CD14-positive monocyte (primary cell): Measurements from ENCODE around the gene PARVG. TPM values are rescaled to one million over a fixed set of nuclear protein-coding genes. Genes with fewer than 3 reads are reported as not detected.

Source experiments
- DNase-seq, 3 donors: peaks; one replicate each; pipeline ENCODE4 v3.0.0-alpha.2; 2011 to 2022
- H2AFZ ChIP-seq: 2 replicates; pipeline ENCODE4 v1.6.0; 2012; ENCODE audit warnings: mild to moderate bottlenecking, low read depth, low read length, inconsistent platforms; ENCODE audit not compliant: insufficient read depth, poor library complexity, severe bottlenecking
- H3K27ac ChIP-seq, 2 donors: 1 replicate in 1 of 2; 2 replicates in 1 of 2; pipeline ENCODE4 v1.5.1; 2012 to 2013; ENCODE audit warnings: low read length in 2 of 2, control low read depth in 1 of 2, inconsistent platforms in 1 of 2, low read depth in 1 of 2, mild to moderate bottlenecking in 1 of 2
- H3K27me3 ChIP-seq, 2 donors: one replicate each; pipeline versions ENCODE4 v1.6.0 to v1.6.1; 2011 to 2013; ENCODE audit warnings: low read length in 2 of 2; ENCODE audit not compliant: control insufficient read depth in 2 of 2, insufficient read depth in 2 of 2
- H3K36me3 ChIP-seq, 2 donors: replicated peaks in 1 of 2; 1 replicate in 1 of 2; 2 replicates in 1 of 2; pipeline versions ENCODE4 v1.5.1 to v1.6.1; 2012 to 2013; ENCODE audit warnings: low read length in 2 of 2, control low read depth in 1 of 2, inconsistent platforms in 1 of 2, mild to moderate bottlenecking in 1 of 2; ENCODE audit not compliant: insufficient read depth in 2 of 2, control insufficient read depth in 1 of 2
- H3K4me1 ChIP-seq, 2 donors: 1 replicate in 1 of 2; 2 replicates in 1 of 2; pipeline versions ENCODE4 v1.5.1 to v1.6.1; 2012 to 2013; ENCODE audit warnings: low read length in 2 of 2, control low read depth in 1 of 2, inconsistent platforms in 1 of 2, mild to moderate bottlenecking in 1 of 2, moderate library complexity in 1 of 2; ENCODE audit not compliant: insufficient read depth in 2 of 2, control insufficient read depth in 1 of 2
- H3K4me2 ChIP-seq: replicated peaks from 2 replicates; pipeline ENCODE3; 2012; ENCODE audit warnings: low read length, moderate library complexity, mild to moderate bottlenecking; ENCODE audit not compliant: poor library complexity, severe bottlenecking; ENCODE audit errors: extremely low read depth
- H3K4me3 ChIP-seq, 3 experiments: fragments of 200-600 bp in 1 of 3; sonication (generic) in 1 of 3; replicated peaks in 1 of 3; 1 replicate in 2 of 3; 2 replicates in 1 of 3; pipeline ENCODE4 v1.5.1; 2011 to 2013; ENCODE audit warnings: low read length in 3 of 3, mild to moderate bottlenecking in 3 of 3, control low read depth in 2 of 3, low read depth in 2 of 3, inconsistent platforms in 1 of 3, moderate library complexity in 1 of 3
- H3K79me2 ChIP-seq: 2 replicates; pipeline ENCODE4 v1.6.0; 2012; ENCODE audit warnings: mild to moderate bottlenecking, control low read depth, inconsistent platforms, low read length, moderate library complexity; ENCODE audit not compliant: insufficient read depth
- H3K9ac ChIP-seq: 2 replicates; pipeline ENCODE4 v1.6.0; 2017; ENCODE audit warnings: low read length, mild to moderate bottlenecking; ENCODE audit not compliant: insufficient read depth, poor library complexity, severe bottlenecking
- H3K9me3 ChIP-seq, 2 donors: replicated peaks in 1 of 2; 1 replicate in 1 of 2; 2 replicates in 1 of 2; pipeline versions ENCODE4 v1.5.1 to v1.6.1; 2012 to 2013; ENCODE audit warnings: low read length in 2 of 2, control low read depth in 1 of 2; ENCODE audit not compliant: control insufficient read depth in 1 of 2, insufficient read depth in 1 of 2
- H4K20me1 ChIP-seq: 2 replicates; pipeline ENCODE4 v1.6.0; 2012; ENCODE audit warnings: mild to moderate bottlenecking, low read length, control low read depth, moderate library complexity; ENCODE audit not compliant: insufficient read depth
- H3K27ac Mint-ChIP-seq, 7 donors: one replicate each; pipeline ENCODE4 v1.8.0; 2020; ENCODE audit warnings: mild to moderate bottlenecking in 7 of 7, mixed read lengths in 7 of 7, moderate library complexity in 6 of 7, inconsistent platforms in 2 of 7
- H3K27me3 Mint-ChIP-seq, 3 donors: one replicate each; pipeline ENCODE4 v1.8.0; 2021 to 2022; ENCODE audit warnings: low read depth in 3 of 3, mild to moderate bottlenecking in 3 of 3, mixed read lengths in 3 of 3, moderate library complexity in 3 of 3, inconsistent platforms in 1 of 3
- H3K36me3 Mint-ChIP-seq, 2 donors: one replicate each; pipeline ENCODE4 v1.8.0; 2020; ENCODE audit warnings: mixed read lengths in 2 of 2, inconsistent platforms in 1 of 2, mild to moderate bottlenecking in 1 of 2
- H3K4me1 Mint-ChIP-seq: one replicate; pipeline ENCODE4 v1.8.0; 2020; ENCODE audit warnings: mild to moderate bottlenecking, mixed read lengths
- H3K4me3 Mint-ChIP-seq, 2 donors: one replicate each; pipeline ENCODE4 v1.8.0; 2020; ENCODE audit warnings: mild to moderate bottlenecking in 2 of 2, mixed read lengths in 2 of 2, moderate library complexity in 1 of 2
- H3K9me3 Mint-ChIP-seq, 7 donors: one replicate each; pipeline ENCODE4 v1.8.0; 2020 to 2022; ENCODE audit warnings: mixed read lengths in 7 of 7, mild to moderate bottlenecking in 6 of 7, moderate library complexity in 6 of 7, inconsistent platforms in 2 of 7
- WGBS: methylation state at CpG from one replicate; pipeline ENCODE4 v1.1.5; 2013; ENCODE audit warnings: missing lambda C conversion rate; ENCODE audit not compliant: insufficient coverage; 5-methylcytosine and 5-hydroxymethylcytosine counted together
- intact Hi-C, 2 donors: fragments of 100-400 bp; cut with micrococcal nuclease; formaldehyde crosslinking; loops; one replicate each; pipeline versions ENCODE4 v1.15.0 to v1.15.1; 2023
- polyA plus RNA-seq, 3 donors: library from polyadenylated mRNA; depleted of rRNA in 1 of 3; unstranded in 2 of 3; stranded (reverse) in 1 of 3; fragments of 300-500 nt in 2 of 3; fragments of >200 nt in 1 of 3; fragmentation: Illumina TruSeq in 2 of 3; gene quantifications; 1 replicate in 2 of 3; 2 replicates in 1 of 3; pipeline ENCODE4 v1.2.3, GENCODE V29; 2012 to 2021
- TF ChIP-seq, protein P1 (sequence below): fragments of 200-600 bp; IDR thresholded peaks from one replicate; pipeline ENCODE4 v1.8.0; 2022; ENCODE audit warnings: antibody characterized with exemption, mild to moderate bottlenecking

PARVG gene
- polyA plus RNA-seq, 3 donors = 169 to 577 (median 190) TPM

DNA sequence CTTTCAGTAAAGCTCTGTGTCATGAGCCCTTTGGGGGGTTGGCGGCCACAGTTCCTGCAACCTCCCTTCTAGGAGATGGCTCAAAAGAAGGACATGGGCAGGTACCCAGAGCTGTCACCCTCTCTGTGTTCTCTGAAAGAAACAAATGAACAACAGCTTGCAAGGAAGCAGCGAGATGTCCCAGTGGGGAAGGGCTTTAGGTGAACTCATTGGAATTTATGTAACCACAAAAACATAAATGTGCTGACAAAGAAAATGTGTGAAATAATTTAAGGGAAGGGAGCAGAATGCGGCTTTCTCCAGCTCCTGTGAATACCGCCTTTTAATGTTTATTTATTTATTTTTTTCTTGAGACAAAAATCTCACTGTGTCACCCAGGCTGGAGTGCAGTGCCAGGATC lies 3.3 kb downstream of the PARVG start:
- Histone ChIP-seq H4K20me1 (peaks cover 58% of the 10 kb centered on the region), H2AFZ (no peak overlapping the region), H3K27ac (peak overlapping the region in 1 of 2 donors; percentile 97), H3K4me1 (peaks cover 32 to 44% of the 10 kb centered on the region in 2 donors), H3K36me3 (peaks cover 43 to 57% of the 10 kb centered on the region in 2 donors), H3K79me2 (peaks cover 79% of the 10 kb centered on the region), H3K9ac (no peak overlapping the region), H3K27me3 (no peaks in the 10 kb centered on the region), H3K9me3 (no peaks in the 10 kb centered on the region), H3K4me2 (no peak overlapping the region), H3K4me3 (peak overlapping the region in 1 of 3 experiments; percentile 90)
- TF ChIP-seq, protein P1, sequence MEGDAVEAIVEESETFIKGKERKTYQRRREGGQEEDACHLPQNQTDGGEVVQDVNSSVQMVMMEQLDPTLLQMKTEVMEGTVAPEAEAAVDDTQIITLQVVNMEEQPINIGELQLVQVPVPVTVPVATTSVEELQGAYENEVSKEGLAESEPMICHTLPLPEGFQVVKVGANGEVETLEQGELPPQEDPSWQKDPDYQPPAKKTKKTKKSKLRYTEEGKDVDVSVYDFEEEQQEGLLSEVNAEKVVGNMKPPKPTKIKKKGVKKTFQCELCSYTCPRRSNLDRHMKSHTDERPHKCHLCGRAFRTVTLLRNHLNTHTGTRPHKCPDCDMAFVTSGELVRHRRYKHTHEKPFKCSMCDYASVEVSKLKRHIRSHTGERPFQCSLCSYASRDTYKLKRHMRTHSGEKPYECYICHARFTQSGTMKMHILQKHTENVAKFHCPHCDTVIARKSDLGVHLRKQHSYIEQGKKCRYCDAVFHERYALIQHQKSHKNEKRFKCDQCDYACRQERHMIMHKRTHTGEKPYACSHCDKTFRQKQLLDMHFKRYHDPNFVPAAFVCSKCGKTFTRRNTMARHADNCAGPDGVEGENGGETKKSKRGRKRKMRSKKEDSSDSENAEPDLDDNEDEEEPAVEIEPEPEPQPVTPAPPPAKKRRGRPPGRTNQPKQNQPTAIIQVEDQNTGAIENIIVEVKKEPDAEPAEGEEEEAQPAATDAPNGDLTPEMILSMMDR = no peak
- intact Hi-C loops = loop anchor here (5.0 to 10.0 kb wide), 3 partner anchors 117 to 441 kb away; partner anchors contain the start of gene RTL6 (in 1 of the 2)
- H3K9me3 Mint-ChIP-seq = no peaks in the 10 kb centered on the region
- peaks cover 36% of the 10 kb centered on the region for H3K4me1 Mint-ChIP-seq
- H3K27ac Mint-ChIP-seq = peak overlapping the region in 5 of 7 donors; percentile 83 to 100 (median 98)
- H3K27me3 Mint-ChIP-seq = no peaks in the 10 kb centered on the region
- H3K36me3 Mint-ChIP-seq = peaks cover 37 to 53% of the 10 kb centered on the region in 2 donors
- H3K4me3 Mint-ChIP-seq = no peak overlapping the region
- WGBS = no CpG with 5 or more reads among the region's 4 CpGs
- DNase-seq = no peak

DNA sequence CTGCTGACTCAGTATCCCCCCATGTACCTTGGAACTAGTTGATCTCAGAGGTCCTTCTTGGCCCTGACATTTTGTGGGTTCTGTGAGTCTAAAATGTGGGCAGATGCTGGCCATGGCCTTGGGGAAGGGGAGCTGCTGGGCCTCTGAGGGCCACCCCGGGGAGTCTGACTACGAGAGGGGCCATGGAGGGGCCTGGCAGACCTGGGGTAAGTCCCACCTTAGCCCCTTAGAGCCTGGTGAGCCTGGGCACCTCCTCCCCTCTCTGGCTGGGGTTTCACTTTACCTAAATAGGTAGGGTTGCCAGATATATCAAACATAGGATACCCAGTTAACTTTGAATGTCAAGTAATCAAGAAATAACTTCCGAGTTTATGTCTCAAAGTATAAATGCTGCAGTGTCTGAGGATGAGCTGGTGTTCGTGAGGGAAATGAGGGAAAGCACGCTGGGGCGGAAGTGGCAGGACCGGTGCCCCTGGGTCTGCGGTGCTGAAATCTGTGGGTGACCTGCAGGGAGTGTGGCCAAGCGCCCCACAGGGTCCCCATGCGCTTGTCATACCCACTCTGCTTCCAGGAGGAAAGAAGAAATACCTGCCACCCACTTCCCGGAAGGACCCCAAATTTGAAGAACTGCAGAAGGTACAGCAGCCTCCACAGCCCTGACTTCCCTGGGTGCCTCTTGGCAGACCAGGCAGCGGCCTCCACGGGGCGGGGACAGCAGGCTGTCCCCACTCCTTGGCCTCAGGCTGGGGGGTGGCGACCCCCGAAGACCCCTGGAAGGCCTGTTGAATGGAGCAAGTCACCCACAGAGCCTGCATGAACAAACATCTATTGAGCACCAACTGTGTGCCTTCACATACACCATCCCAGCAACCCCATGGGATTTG lies 4.8 kb downstream of the PARVG start:
- Histone ChIP-seq H3K79me2 (peaks cover 74% of the 10 kb centered on the region), H3K9ac (no peak overlapping the region), H3K27ac (peak overlapping the region in 1 of 2 donors; percentile 40), H3K36me3 (peaks cover 51 to 72% of the 10 kb centered on the region in 2 donors), H3K4me3 (no peak overlapping the region), H3K4me2 (no peak overlapping the region), H2AFZ (no peak overlapping the region), H3K9me3 (no peaks in the 10 kb centered on the region), H3K4me1 (peaks cover 26 to 40% of the 10 kb centered on the region in 2 donors), H4K20me1 (peaks cover 62% of the 10 kb centered on the region), H3K27me3 (no peaks in the 10 kb centered on the region)
- H3K9me3 Mint-ChIP-seq = peaks cover 0 to 1% (median 0%) of the 10 kb centered on the region in 7 donors
- no peak for DNase-seq
- H3K4me3 Mint-ChIP-seq = no peak overlapping the region
- WGBS = 99% methylated on average over 12 of the region's 16 CpGs
- peaks cover 41 to 68% of the 10 kb centered on the region in 2 donors for H3K36me3 Mint-ChIP-seq
- TF ChIP-seq, protein P1 = no peak
- intact Hi-C loops = loop anchor here (10.0 kb wide), 2 partner anchors 309 to 439 kb away; partner anchors contain the start of gene RTL6 (in 1 of the 2)
- H3K27me3 Mint-ChIP-seq = no peaks in the 10 kb centered on the region
- peak overlapping the region in 4 of 7 donors; percentile 69 to 96 (median 74) for H3K27ac Mint-ChIP-seq
- H3K4me1 Mint-ChIP-seq = peaks cover 34% of the 10 kb centered on the region
